ENCODE data around the gene KRT82.

The KRT82 gene

DNA sequence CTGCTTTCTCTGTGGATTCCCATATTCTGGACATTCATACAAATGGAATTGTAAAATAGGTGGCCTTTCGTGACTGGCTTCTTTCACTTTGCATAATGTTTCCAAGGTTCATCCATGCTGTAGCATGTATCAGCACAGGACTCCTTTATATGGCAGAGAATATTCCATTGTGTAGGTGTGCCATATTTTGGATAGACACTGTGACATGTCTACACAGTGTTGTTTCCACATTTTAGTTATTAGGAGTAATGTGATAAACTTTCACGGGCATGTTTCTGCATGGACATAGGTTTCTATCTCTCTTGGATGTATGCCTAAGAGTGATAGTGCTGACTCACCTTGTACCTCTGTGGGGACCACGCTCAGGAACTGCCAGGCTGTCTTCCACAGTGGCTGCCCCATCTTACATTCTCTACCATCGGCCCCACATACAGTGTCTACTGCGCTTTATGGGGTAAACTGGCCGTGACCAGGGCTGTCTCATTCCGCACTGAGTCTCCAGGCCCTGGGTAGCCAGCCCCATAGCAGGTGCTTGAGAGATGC is 13.6 kb downstream of the KRT82 start:
- in situ Hi-C loops (cut with MboI; ENCODE audit: low pct_unique_long_range_greater_than_20kb, low sequenced_read_pairs): loop anchor here (25.0 kb wide), 1 partner anchor 595 kb away; no protein-coding TSS in a partner anchor
- no peak for DNase-seq

DNA sequence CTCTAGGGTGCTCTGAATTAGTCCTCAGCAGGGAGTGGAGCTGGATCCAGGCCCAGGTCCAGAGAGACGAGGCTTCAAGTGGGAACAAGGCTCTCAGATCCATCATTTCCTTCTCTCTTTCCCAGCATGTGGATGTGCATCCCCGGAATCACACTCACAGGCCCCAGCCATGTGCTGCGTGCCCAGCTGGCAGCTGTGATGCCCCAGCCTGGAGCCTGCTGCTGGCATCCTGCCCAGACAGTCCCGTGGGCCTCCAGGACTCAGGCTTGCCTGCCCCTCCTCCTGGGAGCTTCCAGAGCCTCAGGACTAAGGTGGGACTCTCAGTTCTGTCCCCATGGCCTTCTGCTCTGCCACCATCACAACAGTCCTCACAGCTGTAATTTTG is 14.5 kb downstream of the KRT82 start:
- no peak for DNase-seq
- in situ Hi-C loops (cut with MboI; ENCODE audit: low pct_unique_long_range_greater_than_20kb, low sequenced_read_pairs): loop anchor here (25.0 kb wide), 1 partner anchor 596 kb away; no protein-coding TSS in a partner anchor

GRCh38 chr12:52390739-52391617 is 15.2 kb downstream of the KRT82 start:
- peak; percentile 11 for DNase-seq
- in situ Hi-C loops (cut with MboI; ENCODE audit: low pct_unique_long_range_greater_than_20kb, low sequenced_read_pairs): loop anchor here (25.0 kb wide), 1 partner anchor 596 kb away; no protein-coding TSS in a partner anchor

- in situ Hi-C loops (cut with MboI; ENCODE audit: low pct_unique_long_range_greater_than_20kb, low sequenced_read_pairs): loop anchor here (25.0 kb wide), 1 partner anchor 598 kb away; no protein-coding TSS in a partner anchor
- no peak for DNase-seq
Observed at GRCh38 chr12:52389313-52390207, 16.6 kb downstream of the KRT82 start.

GRCh38 chr12:52387859-52388258 is 18.3 kb downstream of the KRT82 start:
- in situ Hi-C loops (cut with MboI; ENCODE audit: low pct_unique_long_range_greater_than_20kb, low sequenced_read_pairs): loop anchor here (25.0 kb wide), 1 partner anchor 599 kb away; no protein-coding TSS in a partner anchor
- DNase-seq: no peak

GRCh38 chr12:52385226-52385702 is 20.9 kb downstream of the KRT82 start, which contains the start of gene KRT84:
KRT84 (minus strand) TSS chr12:52385652; CDS start chr12:52385585, 67 bp downstream.
- DNase-seq: no peak
- in situ Hi-C loops (cut with MboI; ENCODE audit: low pct_unique_long_range_greater_than_20kb, low sequenced_read_pairs): loop anchor here (25.0 kb wide), 1 partner anchor 602 kb away; no protein-coding TSS in a partner anchor

- DNase-seq: no peak
- in situ Hi-C loops (cut with MboI; ENCODE audit: low pct_unique_long_range_greater_than_20kb, low sequenced_read_pairs): loop anchor here (25.0 kb wide), 1 partner anchor 604 kb away; no protein-coding TSS in a partner anchor
Observed at GRCh38 chr12:52383331-52383730, 22.8 kb downstream of the KRT82 start.

DNA sequence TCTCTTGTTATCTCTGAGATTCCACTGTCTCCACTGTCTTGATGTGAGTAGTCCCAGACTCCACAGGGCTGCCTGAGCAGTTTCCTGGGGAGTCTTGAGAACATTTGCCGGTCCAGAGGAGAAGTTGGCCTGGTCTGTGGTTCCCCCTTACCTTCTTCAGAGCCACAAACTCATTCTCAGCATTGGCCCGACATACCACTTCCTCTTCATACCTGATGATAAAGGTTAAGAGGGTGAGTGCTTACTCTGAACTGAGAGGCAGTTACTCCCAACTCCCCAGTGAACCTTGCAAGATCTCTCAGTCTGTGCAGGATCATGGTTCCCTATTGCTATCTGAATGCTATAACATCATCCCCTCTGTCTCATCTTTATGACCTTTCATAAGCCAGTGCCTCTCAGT is 23.3 kb downstream of the KRT82 start:
- in situ Hi-C loops (cut with MboI; ENCODE audit: low pct_unique_long_range_greater_than_20kb, low sequenced_read_pairs): loop anchor here (25.0 kb wide), 1 partner anchor 604 kb away; no protein-coding TSS in a partner anchor
- DNase-seq: no peak

- DNase-seq: no peak
- in situ Hi-C loops (cut with MboI; ENCODE audit: low pct_unique_long_range_greater_than_20kb, low sequenced_read_pairs): loop anchor here (25.0 kb wide), 1 partner anchor 606 kb away; no protein-coding TSS in a partner anchor
Observed at GRCh38 chr12:52381206-52381605, 24.9 kb downstream of the KRT82 start.

- in situ Hi-C loops (cut with MboI; ENCODE audit: low pct_unique_long_range_greater_than_20kb, low sequenced_read_pairs): loop anchor here (25.0 kb wide), 1 partner anchor 607 kb away; no protein-coding TSS in a partner anchor
- peak; percentile 17 for DNase-seq
Observed at GRCh38 chr12:52380271-52380694, 25.9 kb downstream of the KRT82 start.

DNA sequence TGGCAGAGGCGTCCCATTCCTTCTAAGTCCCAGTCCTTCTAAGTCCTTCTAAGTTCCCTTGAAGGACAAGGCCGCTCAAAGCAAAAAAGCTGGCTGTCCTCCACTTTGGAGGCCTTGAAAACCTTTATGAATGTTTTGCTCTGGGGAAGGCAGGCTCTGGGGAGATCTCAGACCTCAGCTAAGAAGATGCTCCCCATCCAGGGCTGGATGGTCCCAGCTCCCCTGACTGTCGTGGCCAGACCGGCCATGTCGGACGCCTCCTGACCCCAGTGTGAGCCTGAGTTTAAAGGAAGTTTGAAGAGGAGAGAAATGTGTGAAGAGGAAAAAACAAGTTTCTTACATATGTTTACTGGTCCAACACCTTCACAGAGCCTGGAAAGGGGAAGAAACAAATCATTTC is 26.6 kb downstream of the KRT82 start:
- DNase-seq: no peak
- in situ Hi-C loops (cut with MboI; ENCODE audit: low pct_unique_long_range_greater_than_20kb, low sequenced_read_pairs): loop anchor here (10.0 to 25.0 kb wide), 2 partner anchors 495 to 608 kb away; no protein-coding TSS in a partner anchor

GRCh38 chr12:52378091-52378490 is 28.0 kb downstream of the KRT82 start:
- DNase-seq: no peak
- in situ Hi-C loops (cut with MboI; ENCODE audit: low pct_unique_long_range_greater_than_20kb, low sequenced_read_pairs): loop anchor here (10.0 to 25.0 kb wide), 2 partner anchors 497 to 609 kb away; no protein-coding TSS in a partner anchor

DNA sequence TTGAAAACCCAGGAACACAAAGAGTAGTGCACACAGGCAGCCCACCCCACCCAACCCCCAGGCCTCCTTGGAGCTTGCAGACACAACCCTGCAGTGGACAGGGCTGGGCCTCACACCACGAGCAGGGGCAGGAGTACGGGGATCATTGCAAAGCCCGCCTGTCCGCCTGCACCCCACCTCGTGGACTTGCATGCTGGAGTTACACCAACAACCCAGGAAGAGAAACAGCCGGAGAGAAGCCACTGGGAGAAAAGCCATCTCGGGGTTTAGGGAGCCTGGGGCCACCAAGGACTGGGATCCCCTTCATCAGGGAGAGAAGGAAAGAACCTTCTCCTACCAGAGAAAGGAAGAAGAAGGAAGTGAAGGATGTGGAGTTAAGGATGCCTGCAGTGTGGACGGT is 28.9 kb downstream of the KRT82 start:
- in situ Hi-C loops (cut with MboI; ENCODE audit: low pct_unique_long_range_greater_than_20kb, low sequenced_read_pairs): loop anchor here (10.0 to 25.0 kb wide), 2 partner anchors 498 to 610 kb away; no protein-coding TSS in a partner anchor

GRCh38 chr12:52372216-52373154 is 33.6 kb downstream of the KRT82 start:
- DNase-seq: peak; percentile 72
- in situ Hi-C loops (cut with MboI; ENCODE audit: low pct_unique_long_range_greater_than_20kb, low sequenced_read_pairs): loop anchor here (10.0 kb wide), 1 partner anchor 502 kb away; no protein-coding TSS in a partner anchor

More for the DNA sequence above, 28.9 kb downstream of the KRT82 start:
- no peak for DNase-seq

DNA sequence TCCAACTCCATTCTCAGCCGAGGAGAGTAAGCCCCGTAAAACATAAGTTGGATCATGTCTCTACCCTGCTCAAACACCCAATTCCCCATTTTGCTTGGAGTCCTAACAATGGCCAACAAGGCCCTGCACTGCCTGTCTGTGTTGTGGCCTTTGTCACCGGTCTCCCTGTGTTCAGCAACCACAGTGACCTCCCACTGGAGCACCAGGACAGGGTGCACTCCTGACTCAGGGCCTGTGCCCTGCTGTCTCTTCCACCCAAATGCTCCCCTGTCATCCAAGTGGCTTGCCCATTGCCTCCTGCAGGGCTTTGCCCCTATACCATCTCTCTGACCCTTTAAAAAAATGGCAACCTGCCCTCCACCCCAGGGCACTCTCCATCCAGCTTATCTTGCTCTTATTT is 34.4 kb downstream of the KRT82 start:
- in situ Hi-C loops (cut with MboI; ENCODE audit: low pct_unique_long_range_greater_than_20kb, low sequenced_read_pairs): loop anchor here (10.0 kb wide), 1 partner anchor 503 kb away; no protein-coding TSS in a partner anchor
- DNase-seq: no peak

DNA sequence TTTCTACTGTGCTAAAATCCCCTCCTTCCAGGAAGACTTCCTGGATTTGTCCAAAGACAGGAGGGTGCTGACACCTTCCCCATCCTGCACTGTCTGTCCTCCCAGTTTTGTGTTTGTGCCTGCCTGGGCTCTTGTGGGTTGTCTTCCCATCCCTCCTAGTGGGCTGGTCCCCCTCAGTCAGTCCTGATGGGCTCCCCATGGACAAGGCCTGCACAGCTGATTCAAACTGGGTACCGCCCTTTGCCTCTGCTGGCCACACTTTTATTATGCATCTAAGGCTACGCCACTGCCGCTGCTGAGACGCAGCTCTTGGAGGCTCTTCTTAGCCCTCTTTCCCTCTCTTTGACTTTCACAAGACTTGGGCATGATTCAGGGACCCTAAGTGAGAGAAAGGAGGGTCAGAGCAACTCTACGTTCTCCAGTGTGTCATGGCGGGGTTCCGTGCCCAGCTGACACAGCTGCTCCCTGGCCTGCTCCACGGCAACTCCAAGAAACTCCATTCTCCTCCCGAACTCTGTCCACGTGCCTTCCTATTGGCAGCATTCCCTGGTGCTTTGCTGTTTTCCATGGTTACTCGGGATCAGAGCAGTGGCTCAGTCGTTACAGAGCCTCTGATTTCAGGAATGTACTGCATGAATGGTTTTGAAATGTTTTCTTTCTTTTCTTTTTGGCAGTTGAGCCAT is 35.1 kb downstream of the KRT82 start:
- in situ Hi-C loops (cut with MboI; ENCODE audit: low pct_unique_long_range_greater_than_20kb, low sequenced_read_pairs): loop anchor here (10.0 kb wide), 1 partner anchor 504 kb away; no protein-coding TSS in a partner anchor
- no peak for DNase-seq

- in situ Hi-C loops (cut with MboI; ENCODE audit: low pct_unique_long_range_greater_than_20kb, low sequenced_read_pairs): loop anchor here (10.0 kb wide), 1 partner anchor 505 kb away; no protein-coding TSS in a partner anchor
- DNase-seq: no peak
Observed at GRCh38 chr12:52369809-52370208, 36.3 kb downstream of the KRT82 start.

Data from KBM-7 (cell line).